Activated T-helper 2 cell treated with anti-CD3 and anti-CD28 coated beads, Interferon-gamma antibody, Interleukin-2, Interleukin-4, amounts not matched to agents 10 μg/mL and 5 μg/mL and 100 μg/mL, durations not matched to agents 14 hours and 24 hours and 36 hours (primary cell): ENCODE measurements around the gene CDK5R1. TPM values are rescaled to one million over a fixed set of nuclear protein-coding genes. Genes with fewer than 3 reads are reported as not detected.
A peak's percentile ranks its signal among the peaks of the same experiment; 100 is the strongest.
"Not testable (repeated sequence)": the region's sequence is repeated elsewhere in the genome, so short reads cannot be mapped to it uniquely, and the experiment has no call there.

Experiments used
- DNase-seq: peaks from one replicate; pipeline ENCODE4 v3.0.0; 2021; ENCODE audit warnings: low spot score
- H3K27ac Mint-ChIP-seq: one replicate; pipeline ENCODE4 v1.8.0; 2021; ENCODE audit warnings: mixed read lengths
- H3K27me3 Mint-ChIP-seq: one replicate; pipeline ENCODE4 v1.8.0; 2021; ENCODE audit warnings: low read depth, mixed read lengths
- H3K36me3 Mint-ChIP-seq: one replicate; pipeline ENCODE4 v1.8.0; 2021; ENCODE audit warnings: low read depth, mixed read lengths
- H3K4me1 Mint-ChIP-seq: one replicate; pipeline ENCODE4 v1.8.0; 2021; ENCODE audit warnings: low read depth, mixed read lengths
- H3K4me3 Mint-ChIP-seq: one replicate; pipeline ENCODE4 v1.8.0; 2021; ENCODE audit warnings: low read depth, mild to moderate bottlenecking, moderate library complexity, mixed read lengths
- H3K9me3 Mint-ChIP-seq: one replicate; pipeline ENCODE4 v1.8.0; 2021; ENCODE audit warnings: mixed read lengths
- intact Hi-C: fragments of 100-400 bp; cut with micrococcal nuclease; formaldehyde crosslinking; loops from one replicate; pipeline ENCODE4 v1.15.1; 2023
- total RNA-seq: library from RNA; stranded (reverse); gene quantifications from 2 replicates; pipeline ENCODE4 v1.2.3, GENCODE V29; 2022

Gene CDK5R1
- 10.8 and 12.0 TPM in 2 replicates for total RNA-seq

- Mint-ChIP-seq H3K9me3 (no peaks in the 10 kb centered on the region), H3K36me3 (peaks cover 49% of the 10 kb centered on the region), H3K4me1 (peaks cover 36% of the 10 kb centered on the region), H3K4me3 (peak within 1 kb of the TSS; percentile 92), H3K27ac (peak within 1 kb of the TSS; percentile 70), H3K27me3 (no peaks in the 10 kb centered on the region)
- intact Hi-C loops: loop anchor here (1.0 to 10.0 kb wide), 5 partner anchors 16 to 270 kb away; partner anchors contain the start of genes PSMD11 and ZNF207
- DNase-seq: peak; percentile 71
Observed at GRCh38 chr17:32486701-32487472, at the start of gene CDK5R1. CDK5R1 (plus strand) TSS chr17:32486993; CDS start chr17:32487621, 628 bp downstream.

- DNase-seq: no peak
- intact Hi-C loops: loop anchor here (10.0 kb wide), 1 partner anchor 186 kb away; no protein-coding TSS in a partner anchor
- Mint-ChIP-seq H3K27me3 (peaks cover 15% of the 10 kb centered on the region), H3K27ac (no peak overlapping the region), H3K36me3 (peaks cover 8% of the 10 kb centered on the region), H3K9me3 (peaks cover 6% of the 10 kb centered on the region), H3K4me1 (peaks cover 21% of the 10 kb centered on the region), H3K4me3 (no peak overlapping the region)
Observed at GRCh38 chr17:32440722-32441121, 46.1 kb upstream of the CDK5R1 start.

GRCh38 chr17:32441886-32442285 lies 44.9 kb upstream of the CDK5R1 start:
- Mint-ChIP-seq H3K27ac (no peak overlapping the region), H3K36me3 (peaks cover 20% of the 10 kb centered on the region), H3K4me3 (no peak overlapping the region), H3K4me1 (peaks cover 32% of the 10 kb centered on the region), H3K9me3 (no peaks in the 10 kb centered on the region), H3K27me3 (peaks cover 9% of the 10 kb centered on the region)
- no peak for DNase-seq
- intact Hi-C loops: loop anchor here (10.0 kb wide), 1 partner anchor 187 kb away; no protein-coding TSS in a partner anchor

- Mint-ChIP-seq H3K4me1 (peaks cover 37% of the 10 kb centered on the region), H3K4me3 (peak overlapping the region; percentile 91), H3K36me3 (peaks cover 34% of the 10 kb centered on the region), H3K27ac (peak overlapping the region; percentile 78), H3K27me3 (peaks cover 5% of the 10 kb centered on the region), H3K9me3 (no peaks in the 10 kb centered on the region)
- no peak for DNase-seq
- intact Hi-C loops: loop anchor here (1.0 to 10.0 kb wide), 4 partner anchors 17 to 189 kb away; partner anchors contain the start of genes CDK5R1 and ZNF207
Observed at GRCh38 chr17:32443827-32444300, 42.9 kb upstream of the CDK5R1 start.

GRCh38 chr17:32444301-32445073 lies 42.3 kb upstream of the CDK5R1 start, which contains the start of gene PSMD11:
PSMD11 (plus strand) TSS chr17:32444510; CDS start chr17:32444524, 14 bp downstream.
- peak within 1 kb of the TSS; percentile 78 for H3K27ac Mint-ChIP-seq
- H3K4me3 Mint-ChIP-seq: peak within 1 kb of the TSS; percentile 91
- H3K36me3 Mint-ChIP-seq: peaks cover 40% of the 10 kb centered on the region
- peak; percentile 98 for DNase-seq
- peaks cover 39% of the 10 kb centered on the region for H3K4me1 Mint-ChIP-seq
- H3K27me3 Mint-ChIP-seq: peaks cover 5% of the 10 kb centered on the region
- no peaks in the 10 kb centered on the region for H3K9me3 Mint-ChIP-seq
- intact Hi-C loops: loop anchor here (1.0 to 10.0 kb wide), 4 partner anchors 17 to 190 kb away; partner anchors contain the start of genes CDK5R1 and ZNF207

GRCh38 chr17:32445074-32445415 lies 41.7 kb upstream of the CDK5R1 start:
- no peak for DNase-seq
- Mint-ChIP-seq H3K27me3 (peaks cover 5% of the 10 kb centered on the region), H3K9me3 (no peaks in the 10 kb centered on the region), H3K27ac (peak overlapping the region; percentile 78), H3K4me1 (peaks cover 43% of the 10 kb centered on the region), H3K36me3 (peaks cover 45% of the 10 kb centered on the region), H3K4me3 (peak overlapping the region; percentile 91)
- intact Hi-C loops: loop anchor here (2.0 to 10.0 kb wide), 2 partner anchors 42 to 190 kb away; partner anchors contain the start of gene CDK5R1

GRCh38 chr17:32445497-32445896 lies 41.3 kb upstream of the CDK5R1 start:
- H3K36me3 Mint-ChIP-seq: peaks cover 48% of the 10 kb centered on the region
- peaks cover 45% of the 10 kb centered on the region for H3K4me1 Mint-ChIP-seq
- intact Hi-C loops: loop anchor here (2.0 to 10.0 kb wide), 2 partner anchors 41 to 191 kb away; partner anchors contain the start of gene CDK5R1
- peak overlapping the region; percentile 78 for H3K27ac Mint-ChIP-seq
- H3K9me3 Mint-ChIP-seq: no peaks in the 10 kb centered on the region
- DNase-seq: no peak
- H3K4me3 Mint-ChIP-seq: peak overlapping the region; percentile 91
- H3K27me3 Mint-ChIP-seq: peaks cover 5% of the 10 kb centered on the region

GRCh38 chr17:32445971-32446370 lies 40.8 kb upstream of the CDK5R1 start:
- Mint-ChIP-seq H3K36me3 (peaks cover 52% of the 10 kb centered on the region), H3K27me3 (peaks cover 5% of the 10 kb centered on the region)
- no peak for DNase-seq

GRCh38 chr17:32446949-32447348 lies 39.8 kb upstream of the CDK5R1 start:
- intact Hi-C loops: loop anchor here (10.0 kb wide), 1 partner anchor 192 kb away; no protein-coding TSS in a partner anchor
- Mint-ChIP-seq H3K9me3 (no peaks in the 10 kb centered on the region), H3K36me3 (peaks cover 61% of the 10 kb centered on the region), H3K27me3 (peaks cover 3% of the 10 kb centered on the region), H3K4me3 (peak overlapping the region; percentile 91), H3K27ac (peak overlapping the region; percentile 21), H3K4me1 (peaks cover 42% of the 10 kb centered on the region)
- no peak for DNase-seq

More at GRCh38 chr17:32445971-32446370, 40.8 kb upstream of the CDK5R1 start:
- H3K4me1 Mint-ChIP-seq: peaks cover 42% of the 10 kb centered on the region
- intact Hi-C loops: loop anchor here (2.0 to 10.0 kb wide), 2 partner anchors 41 to 191 kb away; partner anchors contain the start of gene CDK5R1
- H3K4me3 Mint-ChIP-seq: peak overlapping the region; percentile 91
- H3K27ac Mint-ChIP-seq: peak overlapping the region; percentile 78
- H3K9me3 Mint-ChIP-seq: no peaks in the 10 kb centered on the region

- Mint-ChIP-seq H3K27ac (no peak overlapping the region), H3K9me3 (no peaks in the 10 kb centered on the region), H3K4me3 (no peak overlapping the region), H3K27me3 (no peaks in the 10 kb centered on the region), H3K4me1 (peaks cover 39% of the 10 kb centered on the region), H3K36me3 (peaks cover 91% of the 10 kb centered on the region)
- intact Hi-C loops: loop anchor here (10.0 kb wide), 1 partner anchor 195 kb away; no protein-coding TSS in a partner anchor
- DNase-seq: no peak
Observed at GRCh38 chr17:32449963-32450362, 36.8 kb upstream of the CDK5R1 start.

GRCh38 chr17:32450379-32450778 lies 36.4 kb upstream of the CDK5R1 start:
- H3K36me3 Mint-ChIP-seq: peaks cover 90% of the 10 kb centered on the region
- intact Hi-C loops, H3K27ac Mint-ChIP-seq, H3K9me3 Mint-ChIP-seq, DNase-seq, H3K27me3 Mint-ChIP-seq, H3K4me3 Mint-ChIP-seq: not testable (repeated sequence)
- peaks cover 38% of the 10 kb centered on the region for H3K4me1 Mint-ChIP-seq

GRCh38 chr17:32451879-32452278 lies 34.9 kb upstream of the CDK5R1 start:
- Mint-ChIP-seq H3K27ac (no peak overlapping the region), H3K36me3 (peaks cover 82% of the 10 kb centered on the region), H3K4me1 (peaks cover 25% of the 10 kb centered on the region), H3K9me3 (no peaks in the 10 kb centered on the region), H3K4me3 (no peak overlapping the region), H3K27me3 (no peaks in the 10 kb centered on the region)
- intact Hi-C loops: no loop called here
- no peak for DNase-seq
